Tongue (tissue), 2 donors: Measurements from ENCODE around the gene C2CD5. TPM values are rescaled to one million over a fixed set of nuclear protein-coding genes. Genes with fewer than 3 reads are reported as not detected.

Experiments
- DNase-seq: peaks from one replicate; pipeline ENCODE4 v3.0.0-alpha.2; 2015
- total RNA-seq: library from RNA; depleted of rRNA; stranded (reverse); fragments of >200 nt; gene quantifications from one replicate; pipeline ENCODE4 v1.2.3, GENCODE V29; 2014

C2CD5 gene
- total RNA-seq, 1 donor from 2014 or later: 52.3 TPM

GRCh38 chr12:22415342-22416309 is 128.7 kb downstream of the C2CD5 start:
- DNase-seq: peak; percentile 60

- DNase-seq: no peak
Measured at GRCh38 chr12:22414742-22415141, 129.6 kb downstream of the C2CD5 start.

GRCh38 chr12:22413592-22413991 is 130.8 kb downstream of the C2CD5 start:
- DNase-seq: no peak

GRCh38 chr12:22412581-22412980 is 131.8 kb downstream of the C2CD5 start:
- no peak for DNase-seq

- peak; percentile 49 for DNase-seq
Measured at GRCh38 chr12:22410486-22410885, 133.9 kb downstream of the C2CD5 start.

GRCh38 chr12:22409377-22410164 is 134.8 kb downstream of the C2CD5 start:
- DNase-seq: peak; percentile 42

GRCh38 chr12:22408610-22409376 is 135.5 kb downstream of the C2CD5 start:
- peak; percentile 89 for DNase-seq

GRCh38 chr12:22407397-22407796 is 136.9 kb downstream of the C2CD5 start:
- DNase-seq: peak; percentile 31

- DNase-seq: no peak
Measured at GRCh38 chr12:22406627-22407026, 137.7 kb downstream of the C2CD5 start.

- no peak for DNase-seq
Measured at GRCh38 chr12:22399464-22400180, 144.7 kb downstream of the C2CD5 start.

Other genes with a start within 250 kb of the C2CD5 start
- gene ST8SIA1, start 209.8 kb downstream of the C2CD5 start, total RNA-seq: 10.2 TPM
- gene ETNK1, start 80.6 kb upstream of the C2CD5 start, total RNA-seq: 47.9 TPM